GM18907 (cell line): Measurements from ENCODE around the gene SFMBT1.
"Not testable (repeated sequence)": the region's sequence is repeated elsewhere in the genome, so short reads cannot be mapped to it uniquely, and the experiment has no call there.

Source experiments
- ATAC-seq: cut with Tn5 transposase; IDR thresholded peaks from one replicate; pipeline ENCODE4 v1.9.1; 2021; ENCODE audit warnings: mild to moderate bottlenecking, moderate library complexity; ENCODE audit not compliant: unreplicated experiment

Gene SFMBT1

GRCh38 chr3:53039376-53039752, 6.5 kb downstream of the SFMBT1 start:
- no peak for ATAC-seq

DNA sequence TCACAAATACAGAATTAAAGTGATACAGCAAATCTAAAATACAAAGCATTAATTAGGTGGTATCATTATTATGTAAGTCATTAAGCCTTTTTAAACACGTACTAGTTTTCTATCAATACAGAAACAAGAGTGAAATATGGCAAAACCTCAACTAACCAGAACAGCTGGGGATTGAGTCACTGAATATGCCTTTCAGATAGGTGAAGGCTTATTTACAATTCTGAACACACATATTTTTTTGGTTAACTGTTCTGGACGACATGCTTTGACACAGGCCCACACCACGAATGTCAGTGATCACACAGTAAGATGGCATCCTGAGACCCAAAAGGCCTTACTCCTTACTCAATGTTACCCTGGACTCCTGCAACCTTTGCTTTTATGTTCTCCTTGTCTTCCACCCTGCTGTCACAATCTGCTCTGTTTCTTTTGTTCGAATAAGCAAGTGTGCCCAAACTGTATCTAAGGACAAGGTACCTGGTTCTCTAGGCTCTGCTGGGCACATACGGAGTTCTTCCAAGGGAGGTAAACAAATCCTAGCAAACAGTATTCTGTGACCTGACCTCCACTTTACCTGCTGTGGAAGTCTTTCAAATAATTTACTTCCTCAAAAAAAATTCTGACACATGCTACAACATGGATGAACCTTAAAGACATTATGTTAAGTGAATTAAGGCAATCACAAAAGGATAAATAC, 7.0 kb downstream of the SFMBT1 start:
- ATAC-seq: no peak

DNA sequence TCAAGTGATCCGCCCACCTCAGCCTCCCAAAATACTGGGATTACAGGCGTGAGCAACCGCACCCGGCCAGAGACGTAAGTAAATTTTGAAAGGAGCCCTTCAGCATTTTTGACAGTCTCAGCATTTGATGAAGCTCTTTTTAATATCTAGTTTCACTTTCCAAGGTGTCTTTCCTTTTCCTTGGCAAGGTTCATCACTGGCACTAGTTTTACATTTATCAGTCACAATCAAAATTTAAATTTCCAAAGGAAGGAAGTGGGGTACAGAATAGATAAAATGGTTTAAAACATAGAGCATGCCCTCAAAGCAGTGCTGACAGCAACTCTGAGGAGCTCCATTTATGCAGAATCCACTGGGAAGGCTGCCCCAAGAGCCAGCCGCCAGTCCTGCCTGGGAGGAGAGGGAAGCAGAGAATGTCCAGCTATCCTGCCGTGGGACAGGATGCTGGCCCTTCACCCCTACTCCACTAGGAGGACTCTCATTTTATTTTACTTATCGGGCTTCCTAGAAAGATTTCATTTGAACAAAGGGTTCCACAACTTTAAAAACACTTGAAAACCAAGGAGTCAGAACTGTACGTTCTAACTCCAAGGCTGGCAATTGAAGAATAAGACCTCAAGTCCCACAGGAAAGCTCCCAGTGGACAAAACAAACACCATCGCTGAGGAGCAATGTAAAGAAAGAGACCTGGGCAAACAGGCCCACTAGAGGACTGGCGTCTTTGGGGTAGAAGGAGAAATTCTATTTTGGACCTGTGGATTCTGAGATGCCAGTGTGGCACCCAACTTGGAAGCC, 9.9 kb downstream of the SFMBT1 start:
- ATAC-seq: no peak

DNA sequence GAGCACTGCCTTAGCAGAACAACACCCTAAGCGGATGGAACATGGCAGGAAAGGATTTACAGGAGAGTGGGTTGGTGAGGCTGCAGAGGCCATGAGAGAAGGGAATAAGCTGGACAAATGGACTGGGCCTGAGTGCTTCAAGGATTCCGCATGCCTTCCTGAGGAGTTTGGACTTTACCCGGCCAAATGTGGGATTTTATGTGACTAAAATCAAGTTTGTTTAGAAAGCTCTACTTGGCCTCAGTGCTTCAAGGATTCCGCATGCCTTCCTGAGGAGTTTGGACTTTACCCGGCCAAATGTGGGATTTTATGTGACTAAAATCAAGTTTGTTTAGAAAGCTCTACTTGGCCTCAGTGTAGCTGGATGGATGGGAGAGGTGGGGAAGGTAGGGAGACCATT, 10.9 kb downstream of the SFMBT1 start:
- ATAC-seq: not testable (repeated sequence)

- ATAC-seq: not testable (repeated sequence)
These were observed 11.5 kb downstream of the SFMBT1 start for GRCh38 chr3:53034411-53034810.

DNA sequence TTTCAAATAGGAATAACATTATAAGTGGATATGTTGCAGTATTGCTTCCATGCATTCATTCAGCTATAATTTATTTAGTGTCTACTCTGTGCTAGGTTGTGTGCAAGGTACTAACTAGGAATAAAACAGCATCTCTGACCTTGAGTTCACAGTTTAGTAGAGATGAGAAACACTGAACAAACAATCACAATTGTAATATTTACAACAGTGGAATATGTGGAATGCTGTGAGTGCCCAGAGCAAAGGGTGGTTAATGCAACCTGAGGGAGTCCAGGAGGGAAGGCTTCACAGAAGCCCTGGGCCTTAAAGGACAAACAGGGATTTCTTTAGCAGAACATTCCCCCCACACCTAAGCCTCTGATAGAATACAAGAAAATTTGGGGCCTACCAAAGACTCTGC, 13.3 kb downstream of the SFMBT1 start:
- ATAC-seq: no peak

DNA sequence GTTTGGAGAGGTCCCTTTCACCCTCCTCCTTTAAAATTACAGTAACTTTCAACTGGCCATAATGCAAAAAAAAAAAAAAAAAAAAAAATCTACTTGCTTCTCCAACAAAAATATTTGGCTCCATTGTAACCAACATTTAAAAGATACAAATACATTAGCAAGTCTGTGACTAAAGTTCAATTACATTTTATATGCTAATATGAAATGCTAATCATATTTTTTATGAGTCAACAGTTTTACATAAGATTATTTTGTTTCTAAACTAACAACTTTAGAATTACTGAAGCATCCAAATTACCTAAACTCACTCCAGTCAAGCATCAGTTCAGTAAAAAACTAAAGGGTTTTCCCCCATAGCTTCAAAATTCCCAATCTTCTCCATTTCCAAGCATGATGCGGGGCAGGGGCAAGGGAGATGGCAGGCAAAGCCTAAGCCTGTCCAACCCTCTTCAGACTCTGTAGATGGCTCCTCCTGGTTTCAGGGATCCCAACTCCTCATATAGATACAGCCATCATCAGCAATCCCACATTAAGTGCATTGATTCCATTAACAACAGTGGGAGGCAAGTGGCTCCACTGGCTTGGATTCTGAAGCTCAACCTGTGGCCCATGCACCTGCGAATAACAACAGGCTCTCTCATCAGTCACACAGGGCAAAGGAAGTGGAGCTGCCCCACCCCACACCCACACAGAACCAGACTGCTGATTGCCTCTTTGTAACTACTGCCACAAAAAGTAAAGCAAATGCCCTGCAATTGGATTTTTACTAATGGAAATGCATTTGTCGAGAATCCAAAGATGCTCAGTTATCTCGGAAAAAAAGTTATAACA, 15.0 kb downstream of the SFMBT1 start:
- no peak for ATAC-seq

GRCh38 chr3:53028641-53029040, 17.2 kb downstream of the SFMBT1 start:
- ATAC-seq: no peak

- no peak for ATAC-seq
These were observed 18.5 kb downstream of the SFMBT1 start for GRCh38 chr3:53027254-53027844.

GRCh38 chr3:53026382-53027162, 19.3 kb downstream of the SFMBT1 start:
- no peak for ATAC-seq

DNA sequence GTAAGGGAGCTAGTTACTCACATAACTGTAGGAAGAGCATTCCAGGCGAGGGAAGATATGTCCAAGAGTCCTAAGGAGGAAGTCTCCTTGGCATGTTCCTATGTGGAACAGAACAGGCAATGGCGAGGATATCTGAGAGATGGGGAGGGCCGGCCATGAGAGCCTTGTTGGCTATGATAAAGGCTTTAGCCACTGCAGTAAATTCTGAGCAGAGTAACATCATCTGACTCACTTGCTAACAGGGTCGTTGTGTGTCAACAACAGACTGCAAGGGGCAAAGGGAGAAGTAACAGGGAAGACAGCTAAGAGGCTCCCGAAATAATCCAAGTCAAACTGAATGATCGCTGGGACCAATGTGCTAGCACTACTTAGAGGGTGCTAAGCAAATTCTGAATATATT, 21.6 kb downstream of the SFMBT1 start:
- ATAC-seq: no peak

DNA sequence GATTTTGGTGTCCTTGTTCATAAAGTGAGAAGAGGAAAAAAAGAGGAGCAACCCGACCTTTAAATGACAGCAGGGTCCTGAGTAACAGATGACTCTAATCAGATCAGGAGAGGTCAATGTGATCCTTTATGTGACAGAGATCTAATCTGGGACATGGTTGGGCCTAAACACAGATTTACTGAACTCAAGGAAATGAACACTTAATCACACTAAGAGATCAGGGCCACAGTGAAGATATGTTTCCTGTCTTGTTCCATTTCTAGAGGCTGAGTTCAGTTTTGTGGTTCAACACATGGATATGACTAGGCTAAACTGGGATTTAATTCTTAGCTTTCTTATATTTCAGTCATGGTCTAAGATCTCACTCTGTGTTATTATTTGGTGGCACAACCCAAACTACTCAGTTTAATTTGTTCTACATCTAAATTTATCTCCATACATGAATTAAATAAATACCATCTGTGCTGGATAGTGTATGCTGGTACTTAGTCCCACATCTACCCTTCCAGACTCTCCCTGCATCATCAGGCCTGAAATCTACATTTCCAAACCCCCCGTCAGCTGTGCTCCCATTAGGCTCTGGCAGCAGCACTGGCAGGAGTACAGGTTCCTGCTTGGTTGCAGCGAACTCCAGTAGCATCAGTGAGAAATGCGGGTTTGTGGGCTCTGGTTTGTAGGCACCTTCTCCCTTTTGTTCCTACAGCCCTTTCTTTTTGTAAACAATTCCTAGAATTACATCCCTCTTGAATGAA, 22.6 kb downstream of the SFMBT1 start:
- ATAC-seq: no peak

GRCh38 chr3:53022647-53023046, 23.2 kb downstream of the SFMBT1 start:
- no peak for ATAC-seq

DNA sequence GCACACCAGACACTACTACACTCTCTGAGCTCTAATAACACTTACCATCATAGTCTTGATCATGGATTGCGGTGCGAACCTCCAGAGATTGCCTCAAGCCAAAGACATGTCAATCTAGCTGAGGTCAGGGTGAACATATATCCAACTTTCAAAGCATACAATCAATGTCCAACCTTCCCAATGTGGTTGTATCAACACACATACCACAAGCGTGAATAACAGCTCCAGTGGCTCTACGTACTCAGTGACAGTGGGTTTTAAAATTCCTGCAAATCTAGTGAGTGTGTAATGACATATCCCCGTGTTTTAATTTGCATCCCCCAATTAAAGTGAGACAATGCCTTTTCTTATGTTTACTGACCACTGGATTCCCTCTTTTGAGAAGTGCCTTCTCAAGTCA, 29.6 kb downstream of the SFMBT1 start:
- no peak for ATAC-seq

- ATAC-seq: no peak
These were observed 34.5 kb downstream of the SFMBT1 start for GRCh38 chr3:53011324-53011723.

DNA sequence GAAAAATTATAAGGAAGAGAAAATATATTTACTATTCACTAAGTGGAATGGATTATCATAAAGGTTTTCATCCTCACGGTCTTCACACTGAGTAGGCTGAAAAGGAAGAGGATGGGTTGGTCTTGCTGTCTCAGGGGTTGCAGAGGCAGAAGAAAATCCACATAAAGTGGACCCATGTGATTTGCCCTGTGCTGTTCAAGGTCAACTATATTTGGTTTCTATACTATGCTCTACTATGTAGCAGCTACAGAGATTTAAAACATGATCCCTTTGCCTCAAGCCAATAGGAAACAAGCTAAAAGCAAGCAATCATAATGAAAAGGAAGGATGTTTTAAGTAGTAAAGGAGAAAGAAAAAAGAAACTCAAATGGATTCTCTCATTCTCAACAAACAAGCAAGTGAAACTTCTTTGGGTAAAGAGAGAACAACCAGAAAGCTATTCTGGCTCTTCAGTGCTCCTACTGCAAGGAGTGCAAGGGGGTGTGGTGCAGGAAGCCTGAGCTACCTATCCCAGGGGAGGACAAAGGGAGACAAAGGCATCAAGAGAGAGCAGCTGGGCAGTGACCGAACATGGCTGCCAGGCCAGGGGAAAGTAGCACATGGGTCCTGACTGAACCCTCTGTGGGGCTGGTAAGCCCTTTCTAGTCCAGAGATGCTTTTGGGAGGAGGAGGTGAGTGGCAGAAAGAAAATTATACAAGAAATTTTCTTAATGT, 35.9 kb downstream of the SFMBT1 start:
- no peak for ATAC-seq

DNA sequence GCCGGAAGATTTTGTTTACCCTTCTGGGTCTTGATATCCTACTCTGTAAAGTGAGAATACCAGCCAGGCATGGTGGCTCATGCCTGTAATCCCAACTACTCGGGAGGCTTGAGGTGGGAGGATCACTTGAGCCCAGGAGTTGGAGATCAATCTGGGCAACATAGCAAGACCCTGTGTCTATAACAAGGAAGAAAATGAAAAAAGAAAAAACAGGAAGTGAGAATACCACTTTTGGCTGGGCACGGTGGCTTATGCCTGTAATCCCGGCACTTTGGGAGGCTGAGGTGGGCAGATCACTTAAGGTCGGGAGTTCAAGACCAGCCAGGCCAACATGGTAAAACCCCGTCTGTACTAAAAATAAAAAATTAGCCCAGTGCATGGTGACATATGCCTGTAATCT, 36.9 kb downstream of the SFMBT1 start:
- no peak for ATAC-seq

DNA sequence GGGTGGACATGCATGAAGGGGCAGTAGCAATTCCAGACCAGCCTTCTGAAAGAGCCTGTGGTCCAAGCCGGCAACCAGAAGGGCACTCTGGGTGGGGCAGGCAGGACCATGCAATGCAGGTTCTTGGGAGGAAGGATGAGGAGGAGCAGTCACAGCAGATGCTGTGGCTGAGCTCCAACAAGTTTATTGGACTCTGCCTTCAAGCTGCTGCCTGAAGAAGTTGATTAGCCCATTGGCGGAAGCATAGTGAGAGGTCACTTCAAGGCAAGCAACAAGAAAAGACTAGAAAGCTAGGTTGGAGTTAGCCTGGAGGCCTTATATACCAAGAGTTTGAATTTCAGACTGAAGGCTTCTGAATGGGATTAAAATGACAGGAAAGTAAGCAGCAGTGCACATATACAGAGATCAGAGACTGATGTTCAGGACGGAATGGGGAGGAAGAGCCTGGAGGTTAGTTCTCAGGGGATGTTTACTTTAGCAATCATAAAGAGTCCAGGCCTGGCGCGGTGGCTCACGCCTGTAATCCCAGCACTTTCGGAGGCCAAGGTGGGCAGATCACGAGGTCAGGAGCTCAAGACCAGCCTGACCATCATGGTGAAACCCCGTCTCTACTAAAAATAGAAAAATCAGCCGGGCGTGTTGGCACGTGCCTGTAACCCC, 39.9 kb downstream of the SFMBT1 start:
- no peak for ATAC-seq

- ATAC-seq: no peak
These were observed 40.5 kb downstream of the SFMBT1 start for GRCh38 chr3:53005338-53005737.
